Measurements from ENCODE around the gene M1AP.

The M1AP gene

GRCh38 chr2:74515271-74515980 is 132.7 kb downstream of the M1AP start:
- no peak for TF ChIP-seq POLR2A (IDR thresholded peaks at IDR 0.05; ENCODE audit: low read length)
- no peak for TF ChIP-seq GATA1 (IDR thresholded peaks at IDR 0.05; ENCODE audit: low read depth, low read length)
- peak in 1 of 2 experiments; percentile 62 for DNase-seq

- TF ChIP-seq GATA1 (IDR thresholded peaks at IDR 0.05; ENCODE audit: low read depth, low read length) (no peak), POLR2A (IDR thresholded peaks at IDR 0.05; ENCODE audit: low read length) (no peak)
These were observed 133.5 kb downstream of the M1AP start, which contains the start of gene TLX2 for GRCh38 chr2:74514368-74515270. TSS of gene TLX2 (plus strand) at chr2:74514450. CDS start at chr2:74514807, 357 bp downstream.

DNA sequence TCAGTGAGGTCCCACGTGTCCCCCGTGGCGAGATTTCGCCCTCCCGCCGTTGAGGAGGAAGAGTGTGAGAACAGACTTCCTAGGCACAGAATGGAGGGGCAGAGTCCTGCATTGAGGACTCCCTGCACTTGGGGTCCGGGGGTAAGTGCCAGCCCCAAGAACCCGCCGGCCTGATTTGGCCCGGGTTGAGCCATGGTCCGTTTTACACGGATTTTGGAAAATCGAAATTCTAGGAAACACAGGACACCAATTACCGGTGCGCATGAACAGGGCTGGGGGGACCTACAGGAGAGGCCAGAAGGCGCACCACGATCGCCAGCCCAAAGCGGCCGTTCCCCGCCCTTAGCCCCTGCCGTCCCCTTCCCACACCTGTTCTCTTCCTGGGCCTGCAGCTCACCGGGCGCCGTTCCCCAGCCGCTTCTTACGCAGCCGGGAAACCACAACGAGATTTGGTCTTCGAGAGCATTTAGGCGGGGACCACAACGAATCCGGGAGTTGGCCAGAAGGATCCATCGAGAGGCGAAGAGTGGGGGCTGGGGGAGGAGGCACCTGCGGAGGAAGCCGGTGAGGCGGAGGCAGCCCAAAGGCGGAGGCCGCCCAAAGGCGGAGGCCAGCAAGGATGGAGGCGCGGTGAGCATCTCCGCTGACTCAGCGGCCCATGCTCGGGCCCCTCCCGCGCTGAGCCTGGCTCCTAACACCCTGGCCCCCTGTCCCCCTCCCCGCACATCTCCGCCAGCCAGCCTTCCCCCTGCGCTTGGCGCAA is 134.3 kb downstream of the M1AP start:
- DNase-seq: peak in 1 of 2 experiments; percentile 63
- TF ChIP-seq GATA1 (IDR thresholded peaks at IDR 0.05; ENCODE audit: low read depth, low read length) (no peak), POLR2A (IDR thresholded peaks at IDR 0.05; ENCODE audit: low read length) (no peak)

More at GRCh38 chr2:74514368-74515270, 133.5 kb downstream of the M1AP start, which contains the start of gene TLX2:
- no peak for DNase-seq

GRCh38 chr2:74512744-74513604 is 135.2 kb downstream of the M1AP start:
- TF ChIP-seq GATA1 (IDR thresholded peaks at IDR 0.05; ENCODE audit: low read depth, low read length) (no peak), POLR2A (IDR thresholded peaks at IDR 0.05; ENCODE audit: low read length) (no peak)
- DNase-seq: no peak

GRCh38 chr2:74511104-74511989 is 136.8 kb downstream of the M1AP start:
- no peak for DNase-seq
- TF ChIP-seq GATA1 (IDR thresholded peaks at IDR 0.05; ENCODE audit: low read depth, low read length) (no peak), POLR2A (IDR thresholded peaks at IDR 0.05; ENCODE audit: low read length) (no peak)

DNA sequence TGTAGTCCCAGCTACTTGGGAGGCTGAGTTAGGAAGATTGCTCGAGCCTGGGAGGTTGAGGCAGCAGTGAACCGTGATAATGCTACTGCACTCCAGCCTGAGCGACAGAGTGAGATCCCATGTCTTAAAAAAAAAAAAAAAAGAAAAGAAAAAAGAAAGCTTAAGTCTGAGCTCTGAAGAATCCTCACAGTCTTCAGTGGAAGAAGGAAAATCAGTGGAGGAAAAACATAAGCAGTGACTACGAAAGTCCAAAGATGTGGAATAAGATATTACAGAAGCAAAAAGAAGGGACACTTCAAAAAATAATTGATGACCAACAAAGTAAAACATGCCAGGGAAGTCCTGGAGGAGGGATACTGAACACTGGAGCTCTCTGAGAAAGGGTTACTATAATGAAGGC is 137.9 kb downstream of the M1AP start:
- no peak for DNase-seq

DNA sequence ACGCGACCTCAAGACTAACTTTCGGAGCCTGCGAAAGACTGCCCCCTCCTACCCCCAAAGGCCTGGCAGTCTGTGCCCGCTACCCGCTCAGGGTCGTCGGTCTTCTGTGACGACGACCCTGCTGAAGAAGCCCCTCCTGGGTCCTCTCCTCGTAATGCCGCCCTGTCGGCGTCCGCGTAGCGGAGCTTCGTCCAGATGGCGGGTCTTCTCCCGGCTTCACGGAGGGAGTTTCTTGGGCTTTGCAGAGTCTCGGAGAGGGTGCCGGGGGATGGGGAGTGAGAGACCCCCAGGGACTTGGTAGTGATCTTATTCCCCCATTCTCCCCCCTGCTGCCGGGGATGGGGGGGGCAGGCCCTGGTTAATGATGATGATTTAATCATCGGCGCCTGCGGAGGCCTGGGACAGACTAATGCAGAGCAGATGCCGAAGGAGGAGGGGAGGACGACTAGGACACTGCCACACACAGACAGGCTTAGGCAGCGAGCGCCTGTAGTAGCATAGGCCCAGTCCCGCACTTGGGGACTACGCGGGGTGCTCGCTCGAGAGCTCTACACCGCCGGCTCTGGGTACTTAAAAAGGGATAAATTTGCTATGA is 140.1 kb downstream of the M1AP start:
- TF ChIP-seq POLR2A (IDR thresholded peaks at IDR 0.05; ENCODE audit: low read length) (no peak), GATA1 (IDR thresholded peaks at IDR 0.05; ENCODE audit: low read depth, low read length) (no peak)
- peak; percentile 52 to 70 for DNase-seq

More for the DNA sequence above, 137.9 kb downstream of the M1AP start:
- TF ChIP-seq POLR2A (IDR thresholded peaks at IDR 0.05; ENCODE audit: low read length) (no peak), GATA1 (IDR thresholded peaks at IDR 0.05; ENCODE audit: low read depth, low read length) (no peak)
